GM12873 (cell line): ENCODE measurements around the gene EHD1.

Source experiments
- CTCF ChIP-seq: IDR thresholded peaks from 2 replicates; pipeline ENCODE4 v1.5.1; 2012; ENCODE audit warnings: low read depth, mild to moderate bottlenecking, moderate library complexity, low read length, control low read depth; ENCODE audit not compliant: insufficient read depth; ENCODE audit errors: missing control alignments

Gene EHD1

GRCh38 chr11:64827451-64827839, 51.0 kb downstream of the EHD1 start:
- no peak for TF ChIP-seq CTCF

- no peak for TF ChIP-seq CTCF
These were observed 51.6 kb downstream of the EHD1 start for GRCh38 chr11:64826578-64827450.

- no peak for TF ChIP-seq CTCF
These were observed 52.4 kb downstream of the EHD1 start for GRCh38 chr11:64826062-64826461.

GRCh38 chr11:64823568-64824119, 54.8 kb downstream of the EHD1 start:
- TF ChIP-seq CTCF, result no peak

- TF ChIP-seq CTCF, result no peak
These were observed 60.9 kb downstream of the EHD1 start for GRCh38 chr11:64817476-64817875.

- TF ChIP-seq CTCF, result no peak
These were observed 63.7 kb downstream of the EHD1 start for GRCh38 chr11:64814712-64815187.

GRCh38 chr11:64813826-64814225, 64.6 kb downstream of the EHD1 start:
- no peak for TF ChIP-seq CTCF
